Body of pancreas (tissue), 4 donors: ENCODE measurements around the gene GNB1L. TPM values are rescaled to one million over a fixed set of nuclear protein-coding genes. Genes with fewer than 3 reads are reported as not detected.

Source experiments
- ATAC-seq: fragments of 150-250 bp; one replicate; pipeline ENCODE4 v1.9.1; 2016
- DNase-seq, 4 donors: peaks; one replicate each; pipeline ENCODE4 v3.0.0-alpha.2; 2019
- H3K27ac ChIP-seq, 4 donors: fragments of 200-600 bp; sonication (generic); 1 replicate in 3 of 4; 2 replicates in 1 of 4; pipeline versions ENCODE4 v1.5.1 to v1.6.1; 2016 to 2019; ENCODE audit warnings: mild to moderate bottlenecking in 1 of 4, mixed read lengths in 1 of 4, moderate library complexity in 1 of 4
- H3K27me3 ChIP-seq, 2 donors: fragments of 200-600 bp; sonication (generic); one replicate each; pipeline ENCODE4 v1.6.0; 2016; ENCODE audit warnings: mild to moderate bottlenecking in 1 of 2
- H3K36me3 ChIP-seq, 2 donors: fragments of 200-600 bp; sonication (generic); replicated peaks in 1 of 2; 2 replicates each; pipeline ENCODE4 v1.5.1; 2016; ENCODE audit warnings: low read depth in 2 of 2; ENCODE audit not compliant: insufficient read depth in 1 of 2
- H3K4me1 ChIP-seq: fragments of 200-600 bp; sonication (generic); one replicate; pipeline ENCODE4 v1.6.0; 2016
- H3K4me3 ChIP-seq, 2 donors: fragments of 200-600 bp; sonication (generic); 1 replicate in 1 of 2; 2 replicates in 1 of 2; pipeline ENCODE4 v1.5.1; 2016 to 2019
- H3K9me3 ChIP-seq, 3 donors: fragments of 200-600 bp; sonication (generic); 1 replicate in 2 of 3; 2 replicates in 1 of 3; pipeline ENCODE4 v1.5.1; 2016
- POLR2A ChIP-seq, 3 donors: fragments of 450-650 bp; IDR thresholded peaks; one replicate each; pipeline ENCODE4 v1.6.1; 2016; ENCODE audit warnings: antibody characterized with exemption in 3 of 3, mild to moderate bottlenecking in 2 of 3
- WGBS, 2 donors: methylation state at CpG; one replicate each; pipeline ENCODE4 v1.1.5; 2017; 5-methylcytosine and 5-hydroxymethylcytosine counted together
- intact Hi-C: fragments of 100-400 bp; cut with DNase I; formaldehyde crosslinking; loops from one replicate; pipeline ENCODE4 v1.15.1; 2023
- total RNA-seq, 2 donors: library from RNA; depleted of rRNA; stranded (reverse); fragments of >200 nt; gene quantifications; one replicate each; pipeline ENCODE4 v1.1.0, GENCODE V29; 2016
- TF ChIP-seq, protein P1 (sequence below), 7 experiments: fragments of 450-650 bp in 4 of 7; fragments of 200-600 bp in 3 of 7; sonication (generic) in 3 of 7; IDR thresholded peaks; one replicate each; pipeline ENCODE4 v1.5.1; 2016 to 2019; ENCODE audit warnings: antibody characterized with exemption in 7 of 7

Gene GNB1L
- total RNA-seq, 2 donors from 2014 or later, result 1.3 to 3.3 TPM

DNA sequence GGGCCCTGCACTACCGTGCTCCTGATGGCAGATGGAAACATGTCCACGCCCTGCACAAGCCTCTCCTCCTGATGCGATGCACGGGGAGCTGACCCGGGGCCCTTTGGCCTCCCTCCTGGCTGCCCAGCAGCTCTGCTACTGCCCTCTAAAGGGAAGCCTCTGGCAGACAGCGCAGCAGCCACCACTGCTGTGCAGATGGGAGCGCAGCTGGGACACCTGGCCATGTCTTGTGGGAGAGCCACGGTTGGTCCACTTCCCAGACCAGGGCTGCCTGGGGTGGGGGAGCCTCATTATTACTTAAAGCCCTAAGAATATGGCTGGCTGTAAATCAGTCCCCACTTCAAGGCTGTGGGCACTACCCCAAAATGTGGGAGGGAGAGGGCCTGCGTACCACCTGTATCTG, 55.8 kb downstream of the GNB1L start:
- intact Hi-C loops, result no loop called here
- no peak for DNase-seq
- H3K27me3 ChIP-seq, result no peaks in the 10 kb centered on the region
- H3K4me3 ChIP-seq, result no peak overlapping the region
- no peak overlapping the region for H3K27ac ChIP-seq
- no peaks in the 10 kb centered on the region for H3K4me1 ChIP-seq
- H3K9me3 ChIP-seq, result no peaks in the 10 kb centered on the region
- ATAC-seq, result no peak
- TF ChIP-seq POLR2A (IDR thresholded peaks at IDR 0.05), result no peak
- TF ChIP-seq, protein P1, sequence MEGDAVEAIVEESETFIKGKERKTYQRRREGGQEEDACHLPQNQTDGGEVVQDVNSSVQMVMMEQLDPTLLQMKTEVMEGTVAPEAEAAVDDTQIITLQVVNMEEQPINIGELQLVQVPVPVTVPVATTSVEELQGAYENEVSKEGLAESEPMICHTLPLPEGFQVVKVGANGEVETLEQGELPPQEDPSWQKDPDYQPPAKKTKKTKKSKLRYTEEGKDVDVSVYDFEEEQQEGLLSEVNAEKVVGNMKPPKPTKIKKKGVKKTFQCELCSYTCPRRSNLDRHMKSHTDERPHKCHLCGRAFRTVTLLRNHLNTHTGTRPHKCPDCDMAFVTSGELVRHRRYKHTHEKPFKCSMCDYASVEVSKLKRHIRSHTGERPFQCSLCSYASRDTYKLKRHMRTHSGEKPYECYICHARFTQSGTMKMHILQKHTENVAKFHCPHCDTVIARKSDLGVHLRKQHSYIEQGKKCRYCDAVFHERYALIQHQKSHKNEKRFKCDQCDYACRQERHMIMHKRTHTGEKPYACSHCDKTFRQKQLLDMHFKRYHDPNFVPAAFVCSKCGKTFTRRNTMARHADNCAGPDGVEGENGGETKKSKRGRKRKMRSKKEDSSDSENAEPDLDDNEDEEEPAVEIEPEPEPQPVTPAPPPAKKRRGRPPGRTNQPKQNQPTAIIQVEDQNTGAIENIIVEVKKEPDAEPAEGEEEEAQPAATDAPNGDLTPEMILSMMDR (IDR thresholded peaks at IDR 0.05), result no peak
- WGBS, 2 donors, result 90 to 91% methylated on average over 5 to 9 of the region's 9 CpGs
- no peaks in the 10 kb centered on the region for H3K36me3 ChIP-seq

DNA sequence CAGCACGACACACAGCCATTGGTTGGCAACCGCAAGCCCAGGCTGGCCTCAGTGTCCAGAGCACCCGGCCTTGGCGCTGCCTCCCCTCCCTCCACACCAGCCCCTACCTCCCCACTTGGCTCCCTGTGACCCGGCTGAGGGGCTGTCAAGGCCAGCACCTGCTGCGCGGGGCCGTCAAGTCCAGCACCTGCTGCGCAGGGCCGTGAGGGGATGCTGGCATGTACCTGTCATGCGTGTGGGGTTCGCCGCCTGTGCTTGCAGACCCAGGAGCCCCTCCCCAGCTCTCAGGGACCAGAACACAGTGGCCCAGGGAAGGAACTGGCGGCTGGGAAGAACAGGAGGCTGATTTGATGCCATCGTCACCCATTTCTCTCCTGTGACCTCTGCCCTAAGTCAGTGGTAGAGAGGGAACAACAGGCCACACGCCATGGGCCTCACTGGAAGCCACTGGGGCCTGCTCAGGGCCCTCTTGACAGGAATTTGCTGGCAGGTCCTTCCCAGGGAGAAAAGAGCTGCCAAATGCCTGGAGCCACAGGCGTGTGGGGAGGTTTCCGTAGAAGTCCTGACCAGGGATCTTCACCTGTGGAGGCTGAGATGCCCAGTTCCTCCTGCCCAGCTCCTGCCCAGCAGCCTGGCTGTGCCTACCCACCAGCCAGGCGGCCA, 56.5 kb downstream of the GNB1L start:
- WGBS, 2 donors, result 91% methylated on average over 17 of the region's 19 CpGs; no CpG with 5 or more reads in 1 of the 2 donors
- Histone ChIP-seq H3K4me3 (no peak overlapping the region), H3K27me3 (no peaks in the 10 kb centered on the region), H3K9me3 (no peaks in the 10 kb centered on the region), H3K36me3 (no peaks in the 10 kb centered on the region), H3K27ac (no peak overlapping the region), H3K4me1 (no peaks in the 10 kb centered on the region)
- intact Hi-C loops, result no loop called here
- ATAC-seq (no peak), DNase-seq (no peak)
- no peak for TF ChIP-seq POLR2A (IDR thresholded peaks at IDR 0.05)
- TF ChIP-seq, protein P1 (IDR thresholded peaks at IDR 0.05), result no peak

DNA sequence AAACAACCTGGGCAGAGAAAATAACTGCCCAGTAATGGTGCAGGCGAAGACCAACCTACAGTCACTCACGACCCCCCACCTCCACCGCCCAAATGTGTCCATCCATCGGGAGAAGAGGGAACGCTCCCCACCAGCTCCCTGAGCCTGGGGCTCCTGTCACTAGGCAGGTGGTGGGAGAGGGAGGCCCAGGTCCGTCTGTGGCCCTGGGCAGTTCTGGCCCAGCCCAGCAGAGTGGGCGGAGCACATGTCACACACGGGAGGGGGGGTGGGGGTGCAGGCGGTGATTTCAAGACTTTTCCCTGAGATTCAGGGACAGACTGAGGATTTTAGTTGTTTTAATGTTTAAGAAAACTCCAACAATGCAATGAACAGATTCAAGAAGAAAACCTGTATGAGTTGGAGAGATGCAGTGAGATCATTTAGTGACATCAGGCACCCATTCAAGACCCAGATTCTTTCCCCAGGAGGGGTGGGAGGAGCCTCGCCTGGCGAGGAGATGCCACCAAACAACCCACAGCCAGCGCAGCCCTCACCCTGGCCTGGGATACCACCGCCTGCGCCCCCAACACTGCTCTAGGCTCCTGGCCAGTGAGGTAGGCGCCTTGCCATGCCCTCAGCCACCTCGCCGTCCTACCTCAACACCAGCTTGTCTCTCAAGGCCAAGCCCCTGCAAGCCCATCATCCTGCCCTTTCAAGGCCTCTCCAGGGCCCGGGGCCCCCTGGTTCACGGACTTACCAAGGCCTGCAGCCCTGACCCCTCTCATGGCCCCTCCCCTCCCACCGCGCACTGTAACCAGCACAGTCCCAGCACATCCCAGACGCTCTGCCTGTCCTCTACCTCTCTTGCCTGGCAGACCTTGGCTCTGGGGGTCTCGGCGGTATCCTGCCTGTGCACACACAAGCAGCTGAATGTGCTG, 57.3 kb downstream of the GNB1L start:
- no peaks in the 10 kb centered on the region for H3K4me1 ChIP-seq
- TF ChIP-seq POLR2A (IDR thresholded peaks at IDR 0.05), result no peak
- no peaks in the 10 kb centered on the region for H3K36me3 ChIP-seq
- no peaks in the 10 kb centered on the region for H3K9me3 ChIP-seq
- H3K4me3 ChIP-seq, result no peak overlapping the region
- ATAC-seq, result no peak
- no peak overlapping the region for H3K27ac ChIP-seq
- no peak for DNase-seq
- no peaks in the 10 kb centered on the region for H3K27me3 ChIP-seq
- WGBS, 2 donors, result 77 to 80% methylated on average over 18 to 24 of the region's 24 CpGs
- intact Hi-C loops, result no loop called here

DNA sequence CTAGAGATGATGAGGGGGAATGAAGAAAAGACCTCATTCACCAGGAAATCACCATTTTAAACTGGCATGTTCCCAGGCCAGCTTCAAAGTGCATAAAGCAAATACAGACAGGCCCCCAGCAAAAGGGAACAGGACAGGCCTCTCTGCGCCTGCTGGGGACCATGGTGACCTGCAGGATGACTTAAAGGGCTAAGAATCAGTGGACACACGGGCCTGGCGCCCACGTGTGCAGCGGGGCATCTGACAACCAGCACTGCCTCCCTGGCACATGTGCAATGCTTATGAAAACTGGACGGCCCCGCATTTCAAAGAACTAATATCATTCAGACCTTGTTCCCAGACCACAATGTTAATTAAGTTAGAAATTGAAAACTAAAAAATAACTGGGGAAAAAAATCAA, 58.5 kb downstream of the GNB1L start:
- Histone ChIP-seq H3K27me3 (no peaks in the 10 kb centered on the region), H3K9me3 (no peaks in the 10 kb centered on the region), H3K27ac (no peak overlapping the region), H3K4me1 (no peaks in the 10 kb centered on the region), H3K4me3 (no peak overlapping the region), H3K36me3 (no peaks in the 10 kb centered on the region)
- no peak for DNase-seq
- TF ChIP-seq POLR2A (IDR thresholded peaks at IDR 0.05), result no peak
- TF ChIP-seq, protein P1 (IDR thresholded peaks at IDR 0.05), result no peak
- no peak for ATAC-seq
- WGBS, 2 donors, result 81 to 85% methylated on average over 7 of the region's 7 CpGs
- intact Hi-C loops, result no loop called here

DNA sequence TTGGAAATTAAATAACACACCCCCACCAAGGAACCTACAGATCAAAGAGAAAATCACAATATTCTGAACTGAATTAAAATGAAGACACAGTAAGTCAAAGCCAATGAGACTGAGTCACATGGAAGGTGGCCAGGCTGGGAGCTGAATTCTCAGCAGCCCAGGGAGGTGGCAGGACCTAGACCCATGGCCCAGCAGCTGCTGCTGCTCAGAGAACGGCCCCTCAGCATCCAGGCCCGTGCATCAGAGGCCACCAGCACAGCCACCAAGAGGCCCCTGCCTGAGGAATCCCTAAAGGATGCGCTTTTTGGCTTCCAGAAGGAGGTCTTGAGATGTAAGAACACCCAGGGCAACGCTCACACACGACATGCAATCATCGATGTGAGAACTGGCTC, 59.1 kb downstream of the GNB1L start:
- H3K27ac ChIP-seq, result no peak overlapping the region
- DNase-seq, result no peak
- no peaks in the 10 kb centered on the region for H3K4me1 ChIP-seq
- no peaks in the 10 kb centered on the region for H3K27me3 ChIP-seq
- no peak for ATAC-seq
- intact Hi-C loops, result no loop called here
- H3K4me3 ChIP-seq, result no peak overlapping the region
- TF ChIP-seq, protein P1 (IDR thresholded peaks at IDR 0.05), result no peak
- no peak for TF ChIP-seq POLR2A (IDR thresholded peaks at IDR 0.05)
- H3K36me3 ChIP-seq, result no peaks in the 10 kb centered on the region
- no peaks in the 10 kb centered on the region for H3K9me3 ChIP-seq
- 88 to 92% methylated on average over 6 of the region's 6 CpGs for whole genome bisulfite sequencing, 2 donors
